Embryonic facial prominence (tissue), 1 donor: ENCODE measurements around the gene ANXA3.

Experiments used
- DNase-seq: peaks from one replicate; pipeline ENCODE4 v3.0.0-alpha.2; 2016; ENCODE audit errors: extremely low spot score

Gene ANXA3

DNA sequence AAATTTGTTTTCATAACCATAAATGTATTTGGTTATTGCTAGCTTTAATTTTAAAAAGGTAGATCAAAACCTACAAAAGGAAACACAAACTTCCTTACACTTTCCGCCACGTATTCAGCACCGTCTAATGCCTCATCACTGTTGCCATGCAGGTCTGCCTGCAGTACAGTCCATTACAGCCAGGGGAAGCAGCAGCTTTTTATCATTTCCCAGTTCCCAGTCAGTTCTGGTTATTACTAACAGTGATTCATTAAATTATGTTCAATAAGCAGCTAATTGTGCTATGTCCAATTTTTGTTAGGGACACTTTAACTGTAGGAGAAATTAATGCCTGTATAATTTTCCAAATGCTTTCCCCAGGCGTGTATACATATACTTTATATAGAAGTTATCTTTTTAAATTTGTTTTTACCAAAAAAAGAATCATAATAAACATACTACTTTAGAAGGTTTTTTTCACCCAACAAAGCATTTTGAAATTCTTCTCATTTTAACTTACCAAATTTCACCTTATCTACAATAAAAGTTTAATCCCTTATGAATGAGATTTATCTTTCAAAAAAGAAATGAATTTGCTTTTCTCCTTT lies 93.3 kb downstream of the ANXA3 start:
- no peak for DNase-seq

GRCh38 chr4:78645853-78646757 lies 94.5 kb downstream of the ANXA3 start:
- DNase-seq, result peak; percentile 51

DNA sequence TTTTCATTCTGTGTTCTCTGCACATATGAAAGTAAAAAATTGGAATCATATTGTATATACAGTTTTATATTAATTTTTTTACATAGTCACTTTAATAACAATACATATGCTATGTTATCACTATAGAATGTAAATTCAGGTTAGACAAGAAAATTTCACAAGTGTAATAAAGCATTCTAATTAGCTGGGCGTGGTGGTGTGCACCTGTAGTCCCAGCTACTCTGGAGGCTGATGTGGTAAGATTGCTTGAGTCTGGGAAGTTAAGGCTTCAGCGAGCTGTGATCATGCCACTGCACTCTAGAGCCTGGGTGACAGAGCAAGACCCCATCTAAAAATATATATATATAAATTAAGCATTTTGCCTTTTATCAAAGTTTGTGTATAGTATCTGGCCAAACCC lies 95.7 kb downstream of the ANXA3 start:
- DNase-seq, result no peak

- no peak for DNase-seq
Measured at GRCh38 chr4:78648640-78649363, 97.2 kb downstream of the ANXA3 start.

DNA sequence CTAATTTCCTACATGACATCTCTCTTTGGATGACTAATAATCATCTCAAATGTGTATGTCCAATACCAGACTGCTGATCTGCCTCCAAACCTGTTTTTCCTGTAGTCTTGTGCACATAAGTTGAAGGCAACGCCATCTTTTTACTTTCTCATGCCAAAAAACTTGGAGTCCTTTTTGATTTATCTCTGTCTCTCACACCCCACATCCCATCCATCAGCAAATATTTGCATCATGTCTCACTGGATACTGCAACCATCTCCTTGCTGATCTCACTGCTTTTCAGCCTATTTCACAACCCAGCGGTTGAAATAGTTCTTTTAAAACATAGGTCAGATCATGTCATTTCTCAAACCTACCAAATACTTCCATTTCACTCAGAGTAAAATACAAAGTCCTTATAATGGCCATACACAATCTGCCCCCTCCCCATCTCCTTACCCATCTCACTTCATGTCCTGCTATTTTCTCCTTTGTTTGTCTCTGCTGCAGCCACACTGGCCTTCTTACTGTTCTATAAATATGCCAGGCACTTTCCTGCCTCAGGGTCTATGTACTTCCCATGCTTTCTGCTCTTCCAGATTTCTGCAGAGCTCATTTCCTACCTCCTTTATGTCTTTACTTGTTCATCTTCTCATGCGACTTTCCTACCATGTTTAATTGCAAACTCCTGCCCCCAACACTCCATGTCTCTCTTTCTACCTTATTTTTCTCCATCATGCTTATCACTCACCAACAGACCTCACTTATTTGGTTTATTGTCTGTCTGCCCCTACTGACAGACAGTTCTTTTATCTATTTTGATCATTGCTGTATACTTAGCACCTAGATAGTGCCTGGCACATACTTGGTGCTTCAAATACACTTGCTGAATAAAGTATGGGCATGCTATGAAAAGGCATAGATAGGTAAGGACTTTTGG lies 98.8 kb downstream of the ANXA3 start:
- no peak for DNase-seq

GRCh38 chr4:78651250-78651860 lies 99.8 kb downstream of the ANXA3 start:
- DNase-seq, result no peak

DNA sequence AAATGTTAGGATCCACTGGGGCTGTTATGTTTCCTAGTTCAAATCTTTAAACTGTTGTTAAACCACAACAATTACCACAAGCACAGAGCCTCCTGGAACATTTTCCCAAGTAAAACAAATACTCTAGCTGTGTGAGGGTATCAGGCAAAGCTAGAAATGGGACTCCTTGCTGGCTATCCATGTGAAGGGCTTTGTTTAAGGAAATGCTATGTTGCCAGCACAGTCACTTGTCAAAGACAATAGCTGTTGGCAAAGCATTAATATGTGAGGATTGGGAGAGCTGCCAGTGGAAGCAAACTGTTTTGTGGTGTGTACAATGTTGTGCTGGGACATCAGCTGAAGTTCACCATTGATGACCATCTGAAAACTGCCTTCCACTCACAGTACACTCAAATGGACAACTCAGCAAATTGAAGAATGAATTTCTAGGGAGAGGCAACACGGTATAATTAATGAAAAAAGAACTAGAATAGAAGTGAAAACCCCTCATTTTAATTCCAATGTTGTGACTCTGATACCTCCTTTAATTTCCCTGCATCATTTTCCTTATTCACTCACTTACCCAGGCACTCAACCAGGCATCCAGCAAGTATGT lies 100.8 kb downstream of the ANXA3 start:
- DNase-seq, result no peak

GRCh38 chr4:78653655-78654054 lies 102.1 kb downstream of the ANXA3 start:
- DNase-seq, result no peak

- peak; percentile 17 for DNase-seq
Measured at GRCh38 chr4:78654807-78655206, 103.2 kb downstream of the ANXA3 start.

DNA sequence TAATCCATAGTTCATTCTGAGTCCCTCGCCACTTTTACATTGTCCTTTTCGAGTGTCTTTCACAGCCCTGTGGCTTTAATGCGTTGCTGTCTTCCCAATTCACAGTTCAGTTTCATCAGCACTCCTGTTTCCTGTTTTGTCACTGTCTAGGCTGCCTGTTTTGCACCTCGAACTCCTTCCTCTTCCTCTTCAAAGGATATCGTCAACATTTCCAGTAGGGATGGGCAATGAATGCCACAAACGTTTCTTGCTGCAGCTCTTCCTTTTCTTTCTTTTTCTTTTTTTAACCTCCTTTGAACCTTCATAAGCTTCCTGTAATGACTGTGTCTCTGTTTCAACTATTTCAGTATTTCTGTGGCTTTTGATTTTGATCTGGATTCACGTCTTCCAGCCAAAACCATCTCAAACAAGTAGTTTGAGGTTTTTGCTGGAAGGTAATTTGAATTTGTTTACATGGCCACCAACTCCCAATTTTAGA lies 105.4 kb downstream of the ANXA3 start:
- DNase-seq, result no peak

- DNase-seq, result no peak
Measured at GRCh38 chr4:78659264-78659663, 107.7 kb downstream of the ANXA3 start.

DNA sequence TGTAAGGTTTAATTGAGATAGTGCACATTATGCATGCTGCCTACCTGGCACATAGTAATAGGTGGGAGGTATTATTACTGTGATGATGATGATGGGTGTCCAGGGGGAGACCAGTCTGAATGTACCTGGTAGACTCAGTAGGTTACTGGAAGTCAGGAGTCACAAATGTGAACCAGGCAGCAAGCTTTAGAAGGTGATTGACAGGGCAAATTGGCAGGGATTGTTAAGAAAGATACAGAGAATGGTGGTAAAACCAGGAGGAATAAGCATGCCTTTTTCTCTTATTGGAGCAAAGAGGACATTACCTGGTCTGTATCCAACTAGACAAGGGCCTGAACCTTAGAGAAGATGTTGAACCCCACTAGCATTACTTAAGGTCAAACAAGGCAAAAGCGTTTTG lies 108.1 kb downstream of the ANXA3 start:
- no peak for DNase-seq
